ENCODE data around the gene RABGAP1L.
"Not testable (repeated sequence)": the region's sequence is repeated elsewhere in the genome, so short reads cannot be mapped to it uniquely, and the experiment has no call there.

The RABGAP1L gene

DNA sequence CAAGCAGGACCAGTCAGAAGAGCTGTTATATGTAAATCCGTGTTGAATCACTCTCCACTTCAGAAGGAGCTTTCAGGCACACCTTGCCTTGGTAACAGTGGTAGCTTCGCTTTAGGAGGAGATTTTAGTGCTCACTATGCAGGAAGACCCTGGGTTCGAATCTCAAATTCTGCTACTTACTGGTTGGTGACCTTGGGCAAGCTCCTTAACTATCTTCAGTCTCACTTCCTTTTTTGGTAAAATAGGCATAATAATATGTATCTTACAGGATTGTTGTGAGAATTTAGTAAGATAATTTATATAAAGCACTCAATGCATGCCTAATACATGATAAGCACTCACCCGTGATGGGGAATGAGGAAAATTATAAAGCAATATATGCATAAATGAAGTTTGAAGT is 241.8 kb downstream of the RABGAP1L start:
- ATAC-seq (replicated peaks; ENCODE audit: extremely low read depth, poor library complexity, severe bottlenecking) (no peak), DNase-seq (ENCODE audit: low spot score in 2 of 2) (no peak)
- Mint-ChIP-seq H3K27ac (ENCODE audit: low read depth) (no peak overlapping the region), H3K27me3 (no peaks in the 10 kb centered on the region), H3K4me3 (no peak overlapping the region), H3K4me1 (peaks cover 33% of the 10 kb centered on the region), H3K36me3 (ENCODE audit: insufficient read depth) (peaks cover 6% of the 10 kb centered on the region), H3K9me3 (no peaks in the 10 kb centered on the region)

GRCh38 chr1:174405219-174405618 is 245.9 kb downstream of the RABGAP1L start:
- Mint-ChIP-seq H3K36me3 (ENCODE audit: insufficient read depth) (peaks cover 2% of the 10 kb centered on the region), H3K4me3 (no peak overlapping the region), H3K4me1 (peaks cover 46% of the 10 kb centered on the region), H3K27me3 (no peaks in the 10 kb centered on the region), H3K27ac (ENCODE audit: low read depth) (no peak overlapping the region), H3K9me3 (no peaks in the 10 kb centered on the region)
- ATAC-seq (replicated peaks; ENCODE audit: extremely low read depth, poor library complexity, severe bottlenecking), result no peak
- no peak for DNase-seq (ENCODE audit: low spot score in 2 of 2)

- Mint-ChIP-seq H3K27me3 (no peaks in the 10 kb centered on the region), H3K4me1 (peaks cover 53% of the 10 kb centered on the region), H3K36me3 (ENCODE audit: insufficient read depth) (peaks cover 2% of the 10 kb centered on the region), H3K27ac (ENCODE audit: low read depth) (no peak overlapping the region), H3K4me3 (no peak overlapping the region), H3K9me3 (no peaks in the 10 kb centered on the region)
- ATAC-seq (replicated peaks; ENCODE audit: extremely low read depth, poor library complexity, severe bottlenecking) (no peak), DNase-seq (ENCODE audit: low spot score in 2 of 2) (no peak)
These were observed 247.1 kb downstream of the RABGAP1L start for GRCh38 chr1:174406421-174406820.

DNA sequence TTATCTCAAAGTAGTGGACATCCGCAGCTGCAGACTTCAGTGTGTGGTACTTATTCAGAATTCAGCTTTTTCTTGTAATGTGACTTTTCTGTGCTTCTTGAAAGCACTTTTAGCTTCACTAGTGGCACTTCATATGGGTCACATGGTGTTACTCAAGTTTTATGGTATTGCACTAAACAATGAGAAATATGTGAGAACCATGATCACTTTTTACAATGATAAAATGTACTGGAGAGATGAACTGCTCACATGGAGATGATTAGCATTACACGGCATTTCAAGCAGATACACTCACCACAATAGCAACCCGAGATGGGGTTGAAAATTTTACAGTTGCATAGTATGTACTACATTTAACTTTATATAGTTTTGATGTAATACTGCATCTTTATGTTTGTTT is 248.3 kb downstream of the RABGAP1L start:
- peaks cover 5% of the 10 kb centered on the region for H3K36me3 Mint-ChIP-seq (ENCODE audit: insufficient read depth)
- peaks cover 5% of the 10 kb centered on the region for H3K9me3 Mint-ChIP-seq
- H3K27me3 Mint-ChIP-seq, result no peaks in the 10 kb centered on the region
- H3K4me3 Mint-ChIP-seq, result no peak overlapping the region
- ATAC-seq (replicated peaks; ENCODE audit: extremely low read depth, poor library complexity, severe bottlenecking), result no peak
- no peak overlapping the region for H3K27ac Mint-ChIP-seq (ENCODE audit: low read depth)
- H3K4me1 Mint-ChIP-seq, result peaks cover 63% of the 10 kb centered on the region
- no peak for DNase-seq (ENCODE audit: low spot score in 2 of 2)

GRCh38 chr1:174408146-174408545 is 248.8 kb downstream of the RABGAP1L start:
- Mint-ChIP-seq H3K36me3 (ENCODE audit: insufficient read depth) (peaks cover 5% of the 10 kb centered on the region), H3K27me3 (no peaks in the 10 kb centered on the region), H3K4me1 (peaks cover 59% of the 10 kb centered on the region), H3K27ac (ENCODE audit: low read depth) (no peak overlapping the region), H3K9me3 (peaks cover 5% of the 10 kb centered on the region), H3K4me3 (no peak overlapping the region)
- DNase-seq (ENCODE audit: low spot score in 2 of 2), result no peak
- ATAC-seq (replicated peaks; ENCODE audit: extremely low read depth, poor library complexity, severe bottlenecking), result no peak

DNA sequence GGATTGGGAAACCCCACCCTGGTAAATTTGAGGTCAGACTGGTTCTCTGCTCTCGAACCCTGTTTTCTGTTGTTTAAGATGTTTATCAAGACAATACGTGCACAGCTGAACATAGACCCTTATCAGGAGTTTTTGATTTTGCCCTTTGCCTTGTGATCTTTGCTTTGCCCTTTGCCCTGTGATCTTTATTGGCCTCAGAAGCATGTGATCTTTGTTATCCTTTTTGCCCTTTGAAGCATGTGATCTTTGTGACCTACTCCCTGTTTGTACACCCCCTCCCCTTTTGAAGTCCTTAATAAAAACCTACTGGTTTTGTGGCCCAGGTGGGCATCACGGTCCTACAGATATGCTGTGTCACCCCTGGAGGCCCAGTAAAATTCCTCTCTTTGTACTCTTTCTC is 250.5 kb downstream of the RABGAP1L start:
- H3K27ac Mint-ChIP-seq (ENCODE audit: low read depth); H3K9me3 Mint-ChIP-seq; H3K36me3 Mint-ChIP-seq (ENCODE audit: insufficient read depth); ATAC-seq (replicated peaks; ENCODE audit: extremely low read depth, poor library complexity, severe bottlenecking); DNase-seq (ENCODE audit: low spot score in 2 of 2); H3K4me3 Mint-ChIP-seq; H3K27me3 Mint-ChIP-seq: not testable (repeated sequence)
- H3K4me1 Mint-ChIP-seq, result peaks cover 72% of the 10 kb centered on the region

GRCh38 chr1:174413632-174414031 is 254.3 kb downstream of the RABGAP1L start:
- peaks cover 58% of the 10 kb centered on the region for H3K4me1 Mint-ChIP-seq
- no peak for DNase-seq (ENCODE audit: low spot score in 2 of 2)
- peak overlapping the region; percentile 30 for H3K4me3 Mint-ChIP-seq
- H3K27ac Mint-ChIP-seq (ENCODE audit: low read depth), result no peak overlapping the region
- no peak for ATAC-seq (replicated peaks; ENCODE audit: extremely low read depth, poor library complexity, severe bottlenecking)
- peaks cover 5% of the 10 kb centered on the region for H3K36me3 Mint-ChIP-seq (ENCODE audit: insufficient read depth)
- H3K9me3 Mint-ChIP-seq, result peaks cover 5% of the 10 kb centered on the region
- H3K27me3 Mint-ChIP-seq, result no peaks in the 10 kb centered on the region

- H3K27ac Mint-ChIP-seq (ENCODE audit: low read depth), result peak overlapping the region; percentile 76
- peaks cover 5% of the 10 kb centered on the region for H3K9me3 Mint-ChIP-seq
- ATAC-seq (replicated peaks; ENCODE audit: extremely low read depth, poor library complexity, severe bottlenecking) (no peak), DNase-seq (ENCODE audit: low spot score in 2 of 2) (no peak)
- peaks cover 5% of the 10 kb centered on the region for H3K36me3 Mint-ChIP-seq (ENCODE audit: insufficient read depth)
- H3K4me3 Mint-ChIP-seq, result peak overlapping the region; percentile 60
- H3K4me1 Mint-ChIP-seq, result peaks cover 52% of the 10 kb centered on the region
- H3K27me3 Mint-ChIP-seq, result no peaks in the 10 kb centered on the region
These were observed 254.9 kb downstream of the RABGAP1L start for GRCh38 chr1:174414203-174414602.

DNA sequence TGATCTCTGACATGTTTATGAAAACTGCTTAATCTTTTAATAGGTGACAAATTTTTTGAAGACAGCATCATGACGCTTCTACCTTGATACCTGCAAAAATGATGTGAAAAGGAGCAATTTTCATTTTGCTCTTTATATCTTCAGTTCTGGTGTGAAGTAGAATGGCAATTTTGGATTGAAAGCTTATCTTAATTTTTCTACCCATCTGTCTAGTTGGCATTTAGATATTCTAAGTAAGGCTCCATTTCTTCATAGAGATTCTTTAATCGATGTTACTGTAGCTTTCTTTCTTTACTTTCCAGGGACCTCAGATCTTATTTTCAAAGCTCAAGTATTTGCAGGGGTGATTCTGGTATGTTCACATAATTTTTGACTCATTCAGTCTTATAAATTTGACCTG is 256.2 kb downstream of the RABGAP1L start:
- peaks cover 5% of the 10 kb centered on the region for H3K9me3 Mint-ChIP-seq
- no peaks in the 10 kb centered on the region for H3K27me3 Mint-ChIP-seq
- peaks cover 5% of the 10 kb centered on the region for H3K36me3 Mint-ChIP-seq (ENCODE audit: insufficient read depth)
- DNase-seq (ENCODE audit: low spot score in 2 of 2) (no peak), ATAC-seq (replicated peaks; ENCODE audit: extremely low read depth, poor library complexity, severe bottlenecking) (no peak)
- H3K4me1 Mint-ChIP-seq, result peaks cover 42% of the 10 kb centered on the region
- no peak overlapping the region for H3K4me3 Mint-ChIP-seq
- H3K27ac Mint-ChIP-seq (ENCODE audit: low read depth), result no peak overlapping the region

- H3K4me3 Mint-ChIP-seq, result no peak overlapping the region
- no peaks in the 10 kb centered on the region for H3K27me3 Mint-ChIP-seq
- H3K27ac Mint-ChIP-seq (ENCODE audit: low read depth), result no peak overlapping the region
- peaks cover 21% of the 10 kb centered on the region for H3K4me1 Mint-ChIP-seq
- DNase-seq (ENCODE audit: low spot score in 2 of 2), result no peak
- H3K9me3 Mint-ChIP-seq, result no peaks in the 10 kb centered on the region
- ATAC-seq (replicated peaks; ENCODE audit: extremely low read depth, poor library complexity, severe bottlenecking), result no peak
- peaks cover 6% of the 10 kb centered on the region for H3K36me3 Mint-ChIP-seq (ENCODE audit: insufficient read depth)
These were observed 258.6 kb downstream of the RABGAP1L start for GRCh38 chr1:174417921-174418320.

DNA sequence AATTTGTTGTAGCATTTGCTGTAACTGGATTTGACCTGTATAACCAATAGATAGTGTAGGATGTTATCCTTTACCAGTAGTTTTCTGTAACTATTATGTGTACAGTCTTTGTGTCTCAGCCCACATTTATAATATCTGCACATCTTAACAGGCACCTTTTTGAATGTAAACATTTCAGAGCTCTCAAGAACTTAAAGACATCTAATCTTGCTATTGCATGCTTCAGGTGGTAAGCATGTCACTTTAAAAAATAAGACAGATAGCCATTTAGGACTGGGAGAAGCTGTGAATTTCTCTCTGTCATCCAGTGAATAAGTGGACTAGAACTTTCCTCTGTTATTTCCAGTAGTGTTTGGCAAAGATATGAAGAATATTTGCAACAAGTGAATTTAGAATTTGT is 265.8 kb downstream of the RABGAP1L start:
- Mint-ChIP-seq H3K4me1 (peaks cover 10% of the 10 kb centered on the region), H3K9me3 (no peaks in the 10 kb centered on the region)

DNA sequence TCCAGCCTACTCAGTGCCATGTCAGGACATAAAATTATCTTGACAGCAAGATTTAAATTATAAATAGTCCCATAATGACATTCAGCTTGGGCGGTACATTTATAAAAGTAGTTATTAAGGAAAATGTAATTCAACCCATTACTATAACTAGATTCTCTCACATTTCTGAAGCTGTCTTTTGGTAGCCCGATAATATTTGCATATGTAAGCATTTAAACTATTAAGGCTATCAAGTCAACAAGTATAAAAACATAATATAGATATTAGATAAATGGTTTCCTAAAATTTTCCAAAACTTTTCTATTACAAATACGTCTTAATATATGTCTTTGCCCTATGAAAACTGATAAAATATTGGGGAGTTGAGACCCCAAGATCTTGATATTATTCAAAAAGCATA is 266.8 kb downstream of the RABGAP1L start:
- ATAC-seq (replicated peaks; ENCODE audit: extremely low read depth, poor library complexity, severe bottlenecking), result no peak
- H3K27ac Mint-ChIP-seq (ENCODE audit: low read depth), result no peak overlapping the region
- no peaks in the 10 kb centered on the region for H3K9me3 Mint-ChIP-seq
- H3K4me3 Mint-ChIP-seq, result no peak overlapping the region
- peaks cover 3% of the 10 kb centered on the region for H3K36me3 Mint-ChIP-seq (ENCODE audit: insufficient read depth)
- no peak for DNase-seq (ENCODE audit: low spot score in 2 of 2)
- H3K4me1 Mint-ChIP-seq, result peaks cover 10% of the 10 kb centered on the region
- no peaks in the 10 kb centered on the region for H3K27me3 Mint-ChIP-seq

More for the DNA sequence above, 265.8 kb downstream of the RABGAP1L start:
- Mint-ChIP-seq H3K27ac (ENCODE audit: low read depth) (no peak overlapping the region), H3K27me3 (no peaks in the 10 kb centered on the region), H3K4me3 (no peak overlapping the region), H3K36me3 (ENCODE audit: insufficient read depth) (peaks cover 3% of the 10 kb centered on the region)
- no peak for DNase-seq (ENCODE audit: low spot score in 2 of 2)
- ATAC-seq (replicated peaks; ENCODE audit: extremely low read depth, poor library complexity, severe bottlenecking), result no peak

DNA sequence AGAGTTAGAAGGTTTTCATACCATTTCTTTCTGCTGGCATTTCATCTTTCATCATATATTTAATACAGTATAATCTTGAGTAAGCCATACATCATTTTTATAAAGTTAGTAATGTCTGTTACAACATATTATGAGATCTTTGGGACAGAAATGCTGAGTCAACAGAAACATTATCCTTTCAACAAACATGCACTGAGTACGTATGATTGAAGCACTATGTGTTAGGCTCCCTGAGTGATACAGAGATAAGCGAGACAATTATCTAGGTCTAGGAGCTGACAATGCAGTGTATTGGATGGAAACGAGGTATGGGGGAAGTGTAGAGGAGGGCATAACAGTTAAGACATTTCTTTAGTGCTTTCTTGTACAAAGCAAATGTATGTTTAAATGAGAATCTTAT is 268.7 kb downstream of the RABGAP1L start:
- H3K4me3 Mint-ChIP-seq, result no peak overlapping the region

GRCh38 chr1:174428739-174429138 is 269.4 kb downstream of the RABGAP1L start:
- no peaks in the 10 kb centered on the region for H3K36me3 Mint-ChIP-seq (ENCODE audit: insufficient read depth)
- H3K27ac Mint-ChIP-seq (ENCODE audit: low read depth), result no peak overlapping the region
- H3K4me1 Mint-ChIP-seq, result peaks cover 6% of the 10 kb centered on the region
- H3K27me3 Mint-ChIP-seq, result no peaks in the 10 kb centered on the region
- ATAC-seq (replicated peaks; ENCODE audit: extremely low read depth, poor library complexity, severe bottlenecking) (no peak), DNase-seq (ENCODE audit: low spot score in 2 of 2) (no peak)
- no peaks in the 10 kb centered on the region for H3K9me3 Mint-ChIP-seq
- no peak overlapping the region for H3K4me3 Mint-ChIP-seq

More for the DNA sequence above, 268.7 kb downstream of the RABGAP1L start:
- no peaks in the 10 kb centered on the region for H3K27me3 Mint-ChIP-seq
- no peaks in the 10 kb centered on the region for H3K36me3 Mint-ChIP-seq (ENCODE audit: insufficient read depth)
- DNase-seq (ENCODE audit: low spot score in 2 of 2) (no peak), ATAC-seq (replicated peaks; ENCODE audit: extremely low read depth, poor library complexity, severe bottlenecking) (no peak)
- H3K27ac Mint-ChIP-seq (ENCODE audit: low read depth), result no peak overlapping the region
- no peaks in the 10 kb centered on the region for H3K9me3 Mint-ChIP-seq
- peaks cover 10% of the 10 kb centered on the region for H3K4me1 Mint-ChIP-seq

Measured in central memory CD8-positive, alpha-beta T cell (primary cell).